Adipose tissue (tissue), 3 donors: ENCODE data around the gene WDR4. TPM values are rescaled to one million over a fixed set of nuclear protein-coding genes. Genes with fewer than 3 reads are reported as not detected.
"Not testable (repeated sequence)": the region's sequence is repeated elsewhere in the genome, so short reads cannot be mapped to it uniquely, and the experiment has no call there.

Source experiments
- H3K27ac ChIP-seq: one replicate; pipeline ENCODE4 v1.5.1; 2013; ENCODE audit warnings: low read depth, low read length
- WGBS, 3 donors: extraction: QIAGEN DNeasy Blood & Tissue Kit; methylation state at CpG; one replicate each; pipeline ENCODE4 v1.1.7; 2013; 5-methylcytosine and 5-hydroxymethylcytosine counted together
- polyA plus RNA-seq, 3 donors: library from polyadenylated mRNA; stranded (reverse); fragments of 200-250 nt; gene quantifications; one replicate each; pipeline ENCODE4 v1.2.3, GENCODE V29; 2013
- donor health status: healthy with polysubstance abuse.
- donor health status: Bipolar disorder and iron deficiency.
- donor health status: healthy.

Gene WDR4
- polyA plus RNA-seq, 3 donors: 7.9 to 15.7 (median 9.1) TPM

DNA sequence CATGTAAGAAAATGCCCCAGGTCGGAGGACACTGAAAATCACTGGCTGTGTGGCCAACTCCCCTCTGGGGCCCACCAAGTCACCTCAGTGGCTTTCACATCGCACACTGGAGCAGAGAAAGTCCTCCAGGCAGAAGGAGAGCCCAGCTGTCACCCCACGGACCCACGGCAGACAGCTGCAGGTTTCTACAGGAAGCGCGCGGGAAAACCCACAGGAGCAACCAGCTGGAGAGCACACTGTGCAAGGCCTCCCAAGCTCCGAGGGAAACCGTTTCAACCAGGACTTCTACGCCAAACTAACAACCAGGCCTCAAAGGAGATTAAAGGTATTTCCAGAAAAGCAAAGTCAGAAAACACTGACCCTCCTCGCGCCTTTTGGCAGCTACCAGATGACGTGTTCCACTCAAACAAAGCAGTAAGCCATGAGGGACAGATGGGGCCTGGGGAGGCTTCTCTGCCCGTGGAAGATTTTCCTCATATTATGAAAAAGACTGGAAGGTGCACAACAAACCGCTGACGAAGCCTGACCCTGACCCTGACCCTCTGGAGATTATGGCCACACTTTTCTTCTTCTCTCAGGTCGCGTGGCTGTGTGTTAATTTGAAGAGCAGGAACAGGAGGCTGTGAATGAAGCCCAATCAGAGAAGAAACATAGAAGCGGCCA lies 21.0 kb downstream of the WDR4 start:
- H3K27ac ChIP-seq: no peak overlapping the region
- 67 to 89% (median 84%) methylated on average over 19 of the region's 19 CpGs for WGBS, 3 donors

GRCh38 chr21:42857216-42857615 lies 22.1 kb downstream of the WDR4 start:
- WGBS, 3 donors: 92 to 95% (median 93%) methylated on average over 11 of the region's 11 CpGs
- H3K27ac ChIP-seq: no peak overlapping the region

DNA sequence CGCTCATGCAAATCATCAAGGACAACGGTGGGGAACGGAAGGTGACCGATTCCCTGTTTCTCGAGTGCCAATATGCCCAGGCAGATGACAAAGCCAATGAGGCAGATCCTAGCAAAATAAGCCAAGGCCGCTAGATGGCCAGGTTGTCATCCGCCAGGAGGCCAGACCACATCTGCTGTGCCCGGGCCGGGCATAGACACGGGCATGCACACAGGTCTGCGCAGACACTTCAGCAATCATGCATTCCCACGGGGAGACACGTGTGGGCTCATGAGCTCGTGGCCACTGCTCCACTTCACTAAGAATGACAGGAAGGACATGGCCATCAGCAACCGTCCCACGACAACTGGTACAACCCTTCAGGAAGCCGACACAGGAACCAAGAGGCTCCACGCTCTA lies 23.4 kb downstream of the WDR4 start:
- WGBS, 3 donors: 81 to 87% (median 86%) methylated on average over 18 of the region's 18 CpGs
- no peak overlapping the region for H3K27ac ChIP-seq

- 89 to 93% (median 90%) methylated on average over 19 of the region's 19 CpGs for WGBS, 3 donors
- no peak overlapping the region for H3K27ac ChIP-seq
These were observed 24.0 kb downstream of the WDR4 start for GRCh38 chr21:42855171-42855936.

DNA sequence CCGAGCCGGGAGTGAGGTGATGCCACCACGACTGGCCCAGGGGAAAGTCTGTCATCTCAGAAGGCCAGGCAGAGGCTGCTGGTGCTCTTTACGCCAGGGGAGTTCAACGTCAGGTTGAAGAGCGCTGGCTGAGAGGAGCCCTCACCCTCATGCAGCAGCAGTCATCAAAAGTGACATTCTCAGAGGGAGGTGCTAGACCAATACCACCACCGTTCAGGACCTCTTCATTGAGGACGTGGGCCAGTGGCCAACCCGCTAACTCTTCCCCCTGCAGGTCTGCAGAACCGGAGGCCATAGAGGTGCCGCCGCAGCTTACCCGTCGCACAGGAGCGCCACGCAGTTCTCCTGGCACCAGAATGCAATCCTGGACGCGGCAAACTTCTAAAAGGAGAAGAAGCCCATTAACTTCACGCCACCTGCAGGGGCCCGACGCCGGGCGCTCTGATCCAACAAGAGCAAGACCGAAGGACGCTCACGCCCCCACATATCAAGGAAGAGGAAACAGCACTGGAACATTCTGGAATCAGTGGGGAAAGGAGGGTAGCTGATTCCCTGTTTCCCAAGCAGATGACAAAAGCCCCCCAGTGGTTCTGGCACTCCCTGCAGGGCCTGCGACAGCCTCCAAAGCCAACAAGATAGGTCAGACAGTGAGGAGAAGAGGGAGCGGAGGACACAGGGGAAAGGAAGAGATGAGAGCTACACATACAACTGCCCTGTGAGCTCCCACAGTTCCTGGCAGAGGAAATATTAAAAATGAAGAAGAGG lies 24.9 kb downstream of the WDR4 start:
- 95 to 96% (median 95%) methylated on average over 28 of the region's 28 CpGs for WGBS, 3 donors
- H3K27ac ChIP-seq: no peak overlapping the region

GRCh38 chr21:42853621-42854020 lies 25.7 kb downstream of the WDR4 start:
- H3K27ac ChIP-seq: no peak overlapping the region
- WGBS, 3 donors: 95 to 96% (median 96%) methylated on average over 20 of the region's 20 CpGs

GRCh38 chr21:42852925-42853570 lies 26.3 kb downstream of the WDR4 start:
- 96 to 97% (median 96%) methylated on average over 20 of the region's 20 CpGs for WGBS, 3 donors
- no peak overlapping the region for H3K27ac ChIP-seq

DNA sequence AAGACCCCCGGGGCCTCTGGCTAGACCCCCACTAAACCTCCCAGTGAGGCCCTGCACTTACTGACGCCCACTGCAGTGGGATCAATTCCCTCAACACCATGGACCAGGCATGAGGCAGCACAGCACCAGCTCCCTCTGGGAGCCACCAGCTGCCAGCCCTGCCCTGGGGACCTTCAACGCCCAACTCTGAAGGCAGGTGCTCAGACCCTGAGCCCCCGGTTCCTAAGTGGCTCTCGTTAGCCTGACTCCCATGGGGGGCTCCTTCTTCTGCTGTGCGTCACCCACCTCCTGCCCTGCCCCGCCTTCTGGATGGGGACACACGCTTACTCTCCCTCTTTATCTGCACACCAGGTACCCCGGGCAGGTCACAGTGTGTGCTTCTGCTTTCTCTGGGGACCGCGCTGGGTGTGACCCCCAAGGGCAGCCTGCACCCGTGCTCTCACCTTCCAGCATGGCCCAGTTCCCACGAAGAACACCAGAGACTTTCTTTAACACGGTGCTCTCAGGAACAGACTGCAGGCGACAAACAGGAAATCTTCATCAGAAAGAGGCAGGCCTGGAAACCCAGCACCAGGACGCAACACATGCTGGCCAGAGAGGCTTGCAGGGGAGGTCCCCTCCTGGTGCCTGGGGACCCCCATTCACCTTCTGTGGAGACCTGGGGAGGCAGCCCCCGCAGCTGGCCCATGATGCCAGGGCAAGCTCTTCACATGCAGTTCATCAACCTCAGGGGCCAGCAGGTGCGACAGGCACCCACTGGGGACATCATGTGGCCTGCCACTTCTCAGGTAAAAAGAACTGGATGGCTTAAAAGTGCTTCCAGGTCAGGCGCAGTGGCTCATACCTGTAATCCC lies 27.3 kb downstream of the WDR4 start:
- H3K27ac ChIP-seq: no peak overlapping the region
- WGBS, 3 donors: 91 to 94% (median 92%) methylated on average over 18 to 19 of the region's 19 CpGs

- H3K27ac ChIP-seq: no peak overlapping the region
- 75 to 81% (median 78%) methylated on average over 18 to 21 of the region's 21 CpGs for WGBS, 3 donors
These were observed 28.4 kb downstream of the WDR4 start for GRCh38 chr21:42850866-42851391.

GRCh38 chr21:42850463-42850862 lies 28.9 kb downstream of the WDR4 start:
- H3K27ac ChIP-seq: no peak overlapping the region
- WGBS, 3 donors: 90 to 97% (median 90%) methylated on average over 10 of the region's 10 CpGs

- H3K27ac ChIP-seq: no peak overlapping the region
- 91 to 95% (median 94%) methylated on average over 29 of the region's 29 CpGs for WGBS, 3 donors
These were observed 29.5 kb downstream of the WDR4 start for GRCh38 chr21:42849759-42850412.

GRCh38 chr21:42848932-42849758 lies 30.2 kb downstream of the WDR4 start:
- no peak overlapping the region for H3K27ac ChIP-seq
- WGBS, 3 donors: 87 to 91% (median 91%) methylated on average over 54 of the region's 54 CpGs

DNA sequence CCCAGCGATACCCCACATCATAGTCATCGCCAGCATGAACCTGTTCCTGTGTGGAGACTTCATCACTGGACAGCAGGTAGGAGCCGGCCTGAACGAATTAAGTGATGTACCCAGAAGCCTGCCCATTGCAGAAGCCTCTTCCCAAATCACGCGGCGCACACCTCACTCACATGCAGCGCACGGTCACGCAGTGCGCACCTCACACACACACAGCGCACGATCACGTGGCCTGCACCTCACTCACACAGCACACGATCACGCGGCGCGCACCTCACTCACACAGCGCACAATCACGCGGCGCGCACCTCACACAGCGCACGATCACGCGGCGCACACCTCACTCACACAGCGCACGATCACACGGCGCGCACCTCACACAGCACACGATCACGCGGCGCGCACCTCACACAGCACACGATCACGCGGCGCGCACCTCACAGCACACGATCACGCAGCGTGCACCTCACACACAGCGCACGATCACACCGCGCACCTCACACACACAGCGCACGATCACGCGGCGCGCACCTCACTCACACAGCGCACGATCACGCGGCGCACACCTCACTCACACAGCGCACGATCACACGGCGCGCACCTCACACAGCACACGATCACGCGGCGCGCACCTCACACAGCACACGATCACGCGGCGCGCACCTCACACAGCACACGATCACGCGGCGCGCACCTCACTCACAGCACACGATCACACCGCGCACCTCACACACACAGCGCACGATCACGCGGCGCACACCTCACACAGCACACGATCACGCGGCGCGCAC lies 31.0 kb downstream of the WDR4 start:
- WGBS, 3 donors: 97 to 98% (median 97%) methylated on average over 84 to 95 of the region's 95 CpGs
- H3K27ac ChIP-seq: not testable (repeated sequence)

DNA sequence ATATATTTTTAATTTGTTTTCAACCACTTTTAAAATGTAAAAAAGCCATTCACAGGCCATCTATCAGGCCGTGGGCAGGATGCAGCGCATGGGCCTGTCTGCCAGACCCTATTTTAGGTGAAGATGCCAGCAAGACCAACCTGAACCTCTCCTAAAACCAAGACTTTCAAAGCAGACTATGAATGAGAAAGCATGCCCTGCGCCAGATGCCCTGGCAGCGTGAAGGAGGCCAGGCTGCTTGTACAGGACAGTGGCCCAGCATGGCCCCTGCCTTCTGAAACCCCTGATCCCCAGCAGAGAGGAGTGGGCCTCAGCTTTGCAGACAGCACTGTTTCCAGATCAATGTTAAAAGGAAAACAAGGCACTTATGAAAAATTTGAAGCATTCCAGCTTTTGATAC lies 31.6 kb downstream of the WDR4 start:
- no peak overlapping the region for H3K27ac ChIP-seq
- 93 to 97% (median 96%) methylated on average over 4 of the region's 4 CpGs for WGBS, 3 donors

- WGBS, 3 donors: 80 to 85% (median 84%) methylated on average over 18 of the region's 18 CpGs
- H3K27ac ChIP-seq: no peak overlapping the region
These were observed 32.2 kb downstream of the WDR4 start for GRCh38 chr21:42847051-42847707.
